ENCODE measurements around the gene ATP11A.

DNA sequence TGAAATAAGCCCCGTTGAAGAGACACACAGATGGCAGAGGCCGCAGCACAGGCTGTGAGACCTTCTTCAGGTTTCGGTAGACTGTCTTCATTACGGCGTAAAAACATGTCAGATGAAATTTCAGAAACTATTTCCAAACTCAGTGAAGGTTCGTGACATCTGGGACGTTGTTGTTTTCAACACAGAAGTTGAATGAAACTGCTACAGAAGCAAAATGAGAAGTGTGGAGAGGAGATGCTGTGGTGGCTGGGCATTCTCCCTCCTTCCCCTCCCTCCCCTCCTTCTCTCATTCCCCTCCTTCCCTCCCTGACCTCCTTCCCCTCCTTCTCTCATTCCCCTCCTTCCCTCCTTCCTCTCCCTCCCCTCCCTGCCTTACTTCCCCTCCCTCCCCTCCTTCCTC is 113.6 kb downstream of the ATP11A start:
- TF ChIP-seq, protein P1, sequence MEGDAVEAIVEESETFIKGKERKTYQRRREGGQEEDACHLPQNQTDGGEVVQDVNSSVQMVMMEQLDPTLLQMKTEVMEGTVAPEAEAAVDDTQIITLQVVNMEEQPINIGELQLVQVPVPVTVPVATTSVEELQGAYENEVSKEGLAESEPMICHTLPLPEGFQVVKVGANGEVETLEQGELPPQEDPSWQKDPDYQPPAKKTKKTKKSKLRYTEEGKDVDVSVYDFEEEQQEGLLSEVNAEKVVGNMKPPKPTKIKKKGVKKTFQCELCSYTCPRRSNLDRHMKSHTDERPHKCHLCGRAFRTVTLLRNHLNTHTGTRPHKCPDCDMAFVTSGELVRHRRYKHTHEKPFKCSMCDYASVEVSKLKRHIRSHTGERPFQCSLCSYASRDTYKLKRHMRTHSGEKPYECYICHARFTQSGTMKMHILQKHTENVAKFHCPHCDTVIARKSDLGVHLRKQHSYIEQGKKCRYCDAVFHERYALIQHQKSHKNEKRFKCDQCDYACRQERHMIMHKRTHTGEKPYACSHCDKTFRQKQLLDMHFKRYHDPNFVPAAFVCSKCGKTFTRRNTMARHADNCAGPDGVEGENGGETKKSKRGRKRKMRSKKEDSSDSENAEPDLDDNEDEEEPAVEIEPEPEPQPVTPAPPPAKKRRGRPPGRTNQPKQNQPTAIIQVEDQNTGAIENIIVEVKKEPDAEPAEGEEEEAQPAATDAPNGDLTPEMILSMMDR (IDR thresholded peaks at IDR 0.05 in 8 of 11, conservative IDR thresholded peaks at IDR 0.05 in 3 of 11) = no peak
- no peak for TF ChIP-seq POLR2A (IDR thresholded peaks at IDR 0.05)
